Activated naive CD8-positive, alpha-beta T cell (primary cell): ENCODE results near the gene SUGCT.
"Not testable (repeated sequence)": the region's sequence is repeated elsewhere in the genome, so short reads cannot be mapped to it uniquely, and the experiment has no call there.

ENCODE experiments used
- H3K27ac Mint-ChIP-seq: one replicate; pipeline ENCODE4 v1.8.0; 2021; ENCODE audit warnings: mixed read lengths
- H3K27me3 Mint-ChIP-seq: one replicate; pipeline ENCODE4 v1.8.0; 2021; ENCODE audit warnings: mixed read lengths
- H3K36me3 Mint-ChIP-seq: one replicate; pipeline ENCODE4 v1.8.0; 2021; ENCODE audit warnings: mixed read lengths
- H3K4me1 Mint-ChIP-seq: one replicate; pipeline ENCODE4 v1.8.0; 2021; ENCODE audit warnings: low read depth, mixed read lengths
- H3K4me3 Mint-ChIP-seq: one replicate; pipeline ENCODE4 v1.8.0; 2021; ENCODE audit warnings: mild to moderate bottlenecking, mixed read lengths
- H3K9me3 Mint-ChIP-seq: one replicate; pipeline ENCODE4 v1.8.0; 2021; ENCODE audit warnings: low read depth, mixed read lengths

SUGCT gene

DNA sequence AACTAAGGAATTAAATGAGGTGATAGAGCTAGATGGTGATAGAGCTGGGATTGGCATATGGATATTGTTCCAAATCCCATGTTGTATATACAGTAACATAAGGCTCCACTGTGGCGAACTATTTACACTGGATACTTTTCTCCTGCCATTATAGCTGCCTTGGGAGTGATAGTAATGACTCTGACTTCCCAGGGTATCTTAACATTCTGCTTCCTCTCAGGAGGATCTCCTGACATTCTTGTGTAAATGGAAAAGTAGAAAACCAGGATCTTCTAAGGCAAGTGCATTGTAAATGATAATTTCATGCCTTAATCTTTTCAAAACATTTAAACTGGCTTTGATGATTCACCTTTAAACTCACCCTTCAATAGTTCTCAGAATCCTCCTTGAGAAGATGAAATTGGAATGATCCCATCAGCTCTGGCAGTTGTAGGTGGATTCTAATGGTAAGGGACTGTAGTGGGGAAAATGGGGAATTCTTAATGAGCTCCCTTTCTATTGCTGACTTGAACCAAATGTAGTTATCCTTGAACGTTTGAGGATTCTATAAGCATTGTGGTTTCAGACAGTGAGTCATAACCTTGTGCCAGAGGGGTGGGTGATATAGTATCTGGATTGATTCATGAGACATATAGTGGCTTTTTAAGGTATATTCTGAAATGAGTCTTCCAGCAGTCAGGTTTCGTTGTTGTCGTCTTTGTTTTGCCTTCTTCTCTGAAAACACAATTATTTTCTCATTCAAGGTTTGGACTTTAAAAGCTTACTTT, 450.0 kb downstream of the SUGCT start:
- no peaks in the 10 kb centered on the region for H3K4me1 Mint-ChIP-seq

GRCh38 chr7:40586197-40586596, 451.4 kb downstream of the SUGCT start:
- H3K27me3 Mint-ChIP-seq = no peaks in the 10 kb centered on the region
- H3K9me3 Mint-ChIP-seq = no peaks in the 10 kb centered on the region
- no peak overlapping the region for H3K27ac Mint-ChIP-seq
- H3K4me3 Mint-ChIP-seq = no peak overlapping the region
- H3K4me1 Mint-ChIP-seq = no peaks in the 10 kb centered on the region
- H3K36me3 Mint-ChIP-seq = peaks cover 2% of the 10 kb centered on the region

More for the DNA sequence above, 450.0 kb downstream of the SUGCT start:
- no peaks in the 10 kb centered on the region for H3K27me3 Mint-ChIP-seq
- no peaks in the 10 kb centered on the region for H3K36me3 Mint-ChIP-seq
- H3K27ac Mint-ChIP-seq = no peak overlapping the region
- H3K4me3 Mint-ChIP-seq = no peak overlapping the region
- no peaks in the 10 kb centered on the region for H3K9me3 Mint-ChIP-seq

- Mint-ChIP-seq H3K27ac (no peak overlapping the region), H3K4me1 (no peaks in the 10 kb centered on the region), H3K9me3 (no peaks in the 10 kb centered on the region), H3K36me3 (peaks cover 3% of the 10 kb centered on the region), H3K4me3 (no peak overlapping the region), H3K27me3 (no peaks in the 10 kb centered on the region)
Measured at GRCh38 chr7:40587419-40587818, 452.6 kb downstream of the SUGCT start.

- Mint-ChIP-seq H3K4me1 (peaks cover 17% of the 10 kb centered on the region), H3K36me3 (peaks cover 3% of the 10 kb centered on the region), H3K9me3 (no peaks in the 10 kb centered on the region), H3K27me3 (no peaks in the 10 kb centered on the region), H3K27ac (no peak overlapping the region), H3K4me3 (no peak overlapping the region)
Measured at GRCh38 chr7:40595129-40595528, 460.3 kb downstream of the SUGCT start.

- Mint-ChIP-seq H3K36me3 (peaks cover 3% of the 10 kb centered on the region), H3K4me1 (peaks cover 17% of the 10 kb centered on the region), H3K4me3 (no peak overlapping the region), H3K27ac (no peak overlapping the region), H3K27me3 (no peaks in the 10 kb centered on the region), H3K9me3 (no peaks in the 10 kb centered on the region)
Measured at GRCh38 chr7:40595832-40596231, 461.0 kb downstream of the SUGCT start.

- H3K27me3 Mint-ChIP-seq = peaks cover 2% of the 10 kb centered on the region
- no peak overlapping the region for H3K27ac Mint-ChIP-seq
- H3K4me3 Mint-ChIP-seq = no peak overlapping the region
- H3K4me1 Mint-ChIP-seq = peaks cover 17% of the 10 kb centered on the region
- no peaks in the 10 kb centered on the region for H3K9me3 Mint-ChIP-seq
- no peaks in the 10 kb centered on the region for H3K36me3 Mint-ChIP-seq
Measured at GRCh38 chr7:40597517-40597916, 462.7 kb downstream of the SUGCT start.

DNA sequence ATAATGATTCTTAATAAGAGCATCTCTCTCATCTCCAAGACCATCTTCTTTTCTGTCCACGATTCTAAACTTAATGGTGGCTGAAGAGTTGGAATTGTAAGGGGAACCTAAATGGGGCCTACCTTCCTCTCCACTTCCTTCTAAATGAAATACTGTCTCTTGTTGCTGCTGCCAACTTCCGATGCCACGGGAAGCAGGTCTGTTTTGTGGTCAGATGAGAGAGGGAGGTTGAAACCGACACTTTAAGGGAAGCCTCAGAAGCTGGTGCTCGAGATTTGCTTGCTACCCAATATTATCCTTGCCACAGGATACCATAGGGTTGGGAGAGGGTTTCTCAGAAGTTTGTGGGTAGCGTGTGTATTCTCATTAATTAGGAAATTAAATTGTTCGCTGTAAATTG, 464.1 kb downstream of the SUGCT start:
- H3K36me3 Mint-ChIP-seq = peaks cover 2% of the 10 kb centered on the region
- peaks cover 5% of the 10 kb centered on the region for H3K27me3 Mint-ChIP-seq
- H3K4me1 Mint-ChIP-seq = peaks cover 17% of the 10 kb centered on the region
- no peaks in the 10 kb centered on the region for H3K9me3 Mint-ChIP-seq
- H3K4me3 Mint-ChIP-seq = no peak overlapping the region
- no peak overlapping the region for H3K27ac Mint-ChIP-seq

DNA sequence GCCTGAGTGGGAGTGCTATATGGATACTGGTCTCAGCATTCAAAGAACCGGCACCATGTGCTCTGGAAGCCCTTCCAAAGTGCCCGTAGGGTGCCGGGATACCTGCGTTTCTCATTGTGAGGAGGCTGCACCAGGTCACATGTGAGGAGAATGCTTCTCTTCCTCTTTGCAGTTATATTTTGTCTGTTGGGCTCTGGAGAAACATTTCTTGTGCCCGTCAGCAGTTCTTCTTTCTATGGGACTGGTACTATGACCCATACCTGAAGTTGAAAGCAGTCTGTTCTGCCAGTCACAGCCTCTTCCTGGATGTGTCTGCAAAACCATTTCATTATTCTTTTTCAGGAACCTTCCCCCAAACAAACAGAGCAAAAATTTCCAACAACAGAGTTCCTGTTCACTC, 465.0 kb downstream of the SUGCT start:
- peaks cover 11% of the 10 kb centered on the region for H3K27me3 Mint-ChIP-seq
- peaks cover 2% of the 10 kb centered on the region for H3K36me3 Mint-ChIP-seq
- no peak overlapping the region for H3K27ac Mint-ChIP-seq
- H3K4me3 Mint-ChIP-seq = no peak overlapping the region
- H3K4me1 Mint-ChIP-seq = peaks cover 17% of the 10 kb centered on the region
- no peaks in the 10 kb centered on the region for H3K9me3 Mint-ChIP-seq

- peaks cover 17% of the 10 kb centered on the region for H3K4me1 Mint-ChIP-seq
- H3K27me3 Mint-ChIP-seq = peaks cover 16% of the 10 kb centered on the region
- H3K4me3 Mint-ChIP-seq, H3K36me3 Mint-ChIP-seq, H3K27ac Mint-ChIP-seq, H3K9me3 Mint-ChIP-seq: not testable (repeated sequence)
Measured at GRCh38 chr7:40602351-40602750, 467.5 kb downstream of the SUGCT start.

GRCh38 chr7:40604601-40605438, 470.0 kb downstream of the SUGCT start:
- peaks cover 2% of the 10 kb centered on the region for H3K36me3 Mint-ChIP-seq
- H3K4me1 Mint-ChIP-seq = peaks cover 3% of the 10 kb centered on the region
- H3K27ac Mint-ChIP-seq = no peak overlapping the region
- no peak overlapping the region for H3K4me3 Mint-ChIP-seq
- H3K27me3 Mint-ChIP-seq = peaks cover 16% of the 10 kb centered on the region
- H3K9me3 Mint-ChIP-seq = no peaks in the 10 kb centered on the region

GRCh38 chr7:40608321-40609075, 473.7 kb downstream of the SUGCT start:
- no peaks in the 10 kb centered on the region for H3K9me3 Mint-ChIP-seq
- peaks cover 2% of the 10 kb centered on the region for H3K36me3 Mint-ChIP-seq
- no peak overlapping the region for H3K27ac Mint-ChIP-seq

DNA sequence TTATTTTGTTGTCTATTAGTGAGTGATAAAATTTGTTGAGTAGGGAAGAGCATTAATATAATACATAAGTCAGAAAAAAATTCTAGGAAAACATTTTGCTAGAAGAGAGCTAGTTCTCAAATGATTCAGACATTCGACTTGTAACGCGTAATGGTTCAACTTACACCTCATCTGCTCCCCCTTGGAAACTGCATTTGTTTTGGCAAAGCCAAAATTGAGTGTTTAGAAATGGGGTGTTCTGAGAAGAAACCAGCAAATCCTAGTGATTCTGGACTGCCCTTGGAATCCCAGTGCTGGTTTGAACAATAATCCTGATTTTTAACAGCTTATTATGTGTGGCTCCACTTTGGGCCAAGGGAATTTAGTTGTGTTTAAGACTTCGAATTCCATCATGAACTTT, 475.7 kb downstream of the SUGCT start:
- Mint-ChIP-seq H3K27me3 (peaks cover 4% of the 10 kb centered on the region), H3K36me3 (no peaks in the 10 kb centered on the region), H3K4me3 (no peak overlapping the region), H3K27ac (no peak overlapping the region), H3K4me1 (no peaks in the 10 kb centered on the region), H3K9me3 (no peaks in the 10 kb centered on the region)

More at GRCh38 chr7:40608321-40609075, 473.7 kb downstream of the SUGCT start:
- Mint-ChIP-seq H3K4me3 (no peak overlapping the region), H3K4me1 (no peaks in the 10 kb centered on the region), H3K27me3 (peaks cover 14% of the 10 kb centered on the region)

DNA sequence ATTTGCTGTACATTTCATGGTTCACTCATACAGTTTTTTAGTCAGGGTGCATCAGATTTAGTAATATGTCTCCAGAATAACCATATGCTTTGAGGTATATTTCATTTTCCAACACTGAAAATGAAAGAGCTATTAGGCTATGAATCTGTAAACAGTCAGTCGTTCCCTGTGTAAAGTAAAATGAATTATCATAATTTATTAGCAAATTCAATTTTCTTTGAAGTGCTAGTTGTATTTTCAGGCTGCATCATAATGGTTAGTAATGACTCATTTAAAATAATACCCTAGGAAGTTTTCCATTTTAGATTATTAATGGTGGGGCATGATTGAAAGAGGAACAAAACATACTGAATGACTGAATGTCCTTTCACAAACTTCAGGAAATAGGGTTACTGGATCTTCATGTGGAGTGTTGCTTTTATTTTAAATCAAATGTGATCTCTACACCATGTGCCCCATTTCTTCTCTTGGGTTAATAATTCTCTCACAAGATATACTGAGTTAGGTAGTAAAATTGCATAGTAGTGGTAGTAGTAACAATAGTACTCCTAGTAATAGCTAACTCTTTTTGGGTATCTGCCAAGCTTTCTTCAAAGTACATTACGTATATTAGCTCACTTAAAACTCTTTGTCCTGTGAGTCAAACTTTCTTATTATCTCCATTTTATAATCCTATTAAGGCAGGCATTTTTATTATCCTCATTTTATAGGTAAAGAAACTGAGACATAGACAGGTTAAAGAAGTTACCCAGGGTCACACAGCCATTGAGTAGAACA, 476.5 kb downstream of the SUGCT start:
- Mint-ChIP-seq H3K36me3 (no peaks in the 10 kb centered on the region), H3K27ac (no peak overlapping the region), H3K9me3 (no peaks in the 10 kb centered on the region), H3K4me3 (no peak overlapping the region), H3K4me1 (no peaks in the 10 kb centered on the region), H3K27me3 (no peaks in the 10 kb centered on the region)

DNA sequence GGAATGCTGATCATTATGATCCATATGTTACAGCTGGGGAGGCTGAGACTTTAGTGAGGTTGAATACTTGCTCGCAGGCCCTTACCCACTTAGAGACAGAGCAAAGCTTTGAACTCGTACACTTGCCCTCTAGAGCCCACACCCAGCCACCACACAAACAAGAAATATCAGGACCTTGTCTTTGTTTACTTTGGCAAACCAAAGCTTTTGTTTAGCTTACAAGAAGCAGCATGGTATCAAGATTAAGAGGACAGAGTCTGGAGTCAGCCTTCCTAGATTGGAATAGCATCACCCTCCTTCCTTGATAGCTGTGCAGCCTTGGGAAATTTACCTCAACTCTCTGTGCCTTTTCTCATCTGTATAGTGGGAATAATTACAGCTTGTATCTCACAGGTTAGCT, 477.5 kb downstream of the SUGCT start:
- Mint-ChIP-seq H3K36me3 (no peaks in the 10 kb centered on the region), H3K27me3 (no peaks in the 10 kb centered on the region), H3K4me3 (no peak overlapping the region), H3K4me1 (no peaks in the 10 kb centered on the region), H3K9me3 (no peaks in the 10 kb centered on the region), H3K27ac (no peak overlapping the region)
